Hepatocyte (in vitro differentiated cells): Measurements from ENCODE around the gene PHGDH. TPM values are rescaled to one million over a fixed set of nuclear protein-coding genes. Genes with fewer than 3 reads are reported as not detected.

Experiments
- DNase-seq: peaks from one replicate; pipeline ENCODE4 v3.0.0-alpha.2; 2016; ENCODE audit warnings: low spot score
- H2AFZ ChIP-seq: fragments of 200-600 bp; sonication (generic); 2 replicates; pipeline ENCODE4 v1.6.0; 2016; ENCODE audit warnings: antibody characterized with exemption, mild to moderate bottlenecking
- H3K27ac ChIP-seq: fragments of 200-600 bp; sonication (generic); 2 replicates; pipeline ENCODE4 v1.5.1; 2016; ENCODE audit warnings: mild to moderate bottlenecking
- H3K27me3 ChIP-seq: fragments of 200-600 bp; sonication (generic); 2 replicates; pipeline ENCODE4 v1.6.1; 2016
- H3K36me3 ChIP-seq: fragments of 200-600 bp; sonication (generic); replicated peaks from 2 replicates; pipeline ENCODE4 v1.5.1; 2016; ENCODE audit warnings: low read depth; ENCODE audit not compliant: insufficient read depth
- H3K4me1 ChIP-seq: fragments of 200-600 bp; sonication (generic); 2 replicates; pipeline ENCODE4 v1.5.1; 2016; ENCODE audit warnings: mild to moderate bottlenecking, moderate library complexity; ENCODE audit not compliant: insufficient read depth
- H3K4me2 ChIP-seq: fragments of 200-600 bp; sonication (generic); 2 replicates; pipeline ENCODE4 v1.6.0; 2016
- H3K4me3 ChIP-seq: fragments of 200-600 bp; sonication (generic); 2 replicates; pipeline ENCODE4 v1.5.1; 2016; ENCODE audit warnings: mild to moderate bottlenecking
- H3K79me2 ChIP-seq: fragments of 200-600 bp; sonication (generic); 2 replicates; pipeline ENCODE4 v1.6.0; 2017; ENCODE audit warnings: mild to moderate bottlenecking
- H3K9me2 ChIP-seq: fragments of 200-600 bp; sonication (generic); replicated peaks from 2 replicates; pipeline ENCODE4 v1.6.0; 2017; ENCODE audit warnings: mild to moderate bottlenecking; ENCODE audit not compliant: insufficient read depth
- H3K9me3 ChIP-seq: fragments of 200-600 bp; sonication (generic); 2 replicates; pipeline ENCODE4 v1.5.1; 2016; ENCODE audit warnings: low read depth, mild to moderate bottlenecking
- H4K20me1 ChIP-seq: fragments of 200-600 bp; sonication (generic); 2 replicates; pipeline ENCODE4 v1.6.0; 2016; ENCODE audit warnings: mild to moderate bottlenecking; ENCODE audit not compliant: insufficient read depth, poor library complexity, severe bottlenecking
- EZH2 ChIP-seq: fragments of 200-600 bp; sonication (generic); IDR thresholded peaks from 2 replicates; pipeline ENCODE4 v1.6.1; 2016; ENCODE audit warnings: antibody characterized with exemption, mild to moderate bottlenecking, borderline replicate concordance
- EZH2phosphoT487 ChIP-seq: fragments of 200-600 bp; sonication (generic); IDR thresholded peaks from one replicate; pipeline ENCODE4 v1.6.1; 2018; ENCODE audit warnings: antibody characterized with exemption, mild to moderate bottlenecking, low read depth, moderate library complexity; ENCODE audit not compliant: unreplicated experiment, severe bottlenecking
- WGBS: methylation state at CpG from one replicate; pipeline ENCODE4 v1.1.6; 2016; ENCODE audit warnings: low lambda C conversion rate; ENCODE audit errors: missing lambda C conversion rate; 5-methylcytosine and 5-hydroxymethylcytosine counted together
- polyA plus RNA-seq: library from polyadenylated mRNA; unstranded; fragments of >200 nt; fragmentation: Nextera tagmentation; extraction: Ambion mirVana; gene quantifications from 2 replicates; pipeline ENCODE4 v1.2.1, GENCODE V29; 2016
- total RNA-seq: library from RNA; depleted of rRNA; stranded (reverse); fragments of >200 nt; gene quantifications from 2 replicates; pipeline ENCODE4 v1.2.3, GENCODE V29; 2014
- TF ChIP-seq, protein P1 (sequence below): fragments of 200-600 bp; sonication (generic); IDR thresholded peaks from 2 replicates; pipeline ENCODE4 v1.5.1; 2016; ENCODE audit warnings: antibody characterized with exemption, mild to moderate bottlenecking; ENCODE audit not compliant: poor library complexity

Gene PHGDH
- total and polyA plus RNA-seq, 2 experiments from 2014 or later: 138 to 167 TPM

- DNase-seq: no peak
- Histone ChIP-seq H2AFZ (no peak overlapping the region), H3K36me3 (no peaks in the 10 kb centered on the region), H3K4me2 (no peak overlapping the region), H3K27me3 (no peaks in the 10 kb centered on the region), H3K9me2 (no peaks in the 10 kb centered on the region), H3K4me1 (no peaks in the 10 kb centered on the region), H3K9me3 (no peaks in the 10 kb centered on the region), H3K79me2 (no peaks in the 10 kb centered on the region), H3K4me3 (no peak overlapping the region), H3K27ac (no peak overlapping the region), H4K20me1 (no peaks in the 10 kb centered on the region)
- 84% methylated on average over 2 of the region's 2 CpGs for WGBS
- TF ChIP-seq EZH2phosphoT487: no peak
- TF ChIP-seq, protein P1, sequence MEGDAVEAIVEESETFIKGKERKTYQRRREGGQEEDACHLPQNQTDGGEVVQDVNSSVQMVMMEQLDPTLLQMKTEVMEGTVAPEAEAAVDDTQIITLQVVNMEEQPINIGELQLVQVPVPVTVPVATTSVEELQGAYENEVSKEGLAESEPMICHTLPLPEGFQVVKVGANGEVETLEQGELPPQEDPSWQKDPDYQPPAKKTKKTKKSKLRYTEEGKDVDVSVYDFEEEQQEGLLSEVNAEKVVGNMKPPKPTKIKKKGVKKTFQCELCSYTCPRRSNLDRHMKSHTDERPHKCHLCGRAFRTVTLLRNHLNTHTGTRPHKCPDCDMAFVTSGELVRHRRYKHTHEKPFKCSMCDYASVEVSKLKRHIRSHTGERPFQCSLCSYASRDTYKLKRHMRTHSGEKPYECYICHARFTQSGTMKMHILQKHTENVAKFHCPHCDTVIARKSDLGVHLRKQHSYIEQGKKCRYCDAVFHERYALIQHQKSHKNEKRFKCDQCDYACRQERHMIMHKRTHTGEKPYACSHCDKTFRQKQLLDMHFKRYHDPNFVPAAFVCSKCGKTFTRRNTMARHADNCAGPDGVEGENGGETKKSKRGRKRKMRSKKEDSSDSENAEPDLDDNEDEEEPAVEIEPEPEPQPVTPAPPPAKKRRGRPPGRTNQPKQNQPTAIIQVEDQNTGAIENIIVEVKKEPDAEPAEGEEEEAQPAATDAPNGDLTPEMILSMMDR: no peak
- no peak for TF ChIP-seq EZH2
Observed at GRCh38 chr1:119700326-119700725, 11.4 kb upstream of the PHGDH start.

DNA sequence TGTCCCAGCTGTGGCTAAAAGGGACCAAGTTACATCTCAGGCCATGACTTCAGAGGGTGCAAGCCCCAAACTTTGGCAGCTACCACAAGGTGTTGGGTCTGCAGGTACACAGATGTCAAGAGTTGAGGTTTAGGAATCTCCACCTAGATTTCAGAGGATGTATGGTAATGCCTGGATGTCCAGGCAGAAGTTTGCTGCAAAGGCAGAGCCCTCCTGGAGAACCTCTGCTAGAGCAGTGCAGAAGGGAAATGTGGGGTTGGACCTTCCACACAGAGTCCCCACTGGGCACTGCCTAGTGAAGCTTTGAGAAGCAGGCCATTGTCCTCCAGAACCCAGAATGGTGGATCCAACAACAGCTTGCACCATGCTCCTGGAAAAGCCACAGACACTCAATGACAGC is 10.1 kb upstream of the PHGDH start:
- Histone ChIP-seq H3K4me2 (no peak overlapping the region), H3K4me3 (no peak overlapping the region), H3K27ac (no peak overlapping the region), H2AFZ (no peak overlapping the region), H3K36me3 (no peaks in the 10 kb centered on the region), H3K4me1 (no peaks in the 10 kb centered on the region), H3K27me3 (no peaks in the 10 kb centered on the region), H3K9me3 (no peaks in the 10 kb centered on the region), H3K9me2 (no peaks in the 10 kb centered on the region), H4K20me1 (no peaks in the 10 kb centered on the region), H3K79me2 (no peaks in the 10 kb centered on the region)
- no peak for TF ChIP-seq EZH2phosphoT487
- TF ChIP-seq, protein P1: no peak
- no peak for TF ChIP-seq EZH2
- no peak for DNase-seq

GRCh38 chr1:119702384-119702783 is 9.3 kb upstream of the PHGDH start:
- no peaks in the 10 kb centered on the region for H4K20me1 ChIP-seq
- no peak overlapping the region for H3K4me2 ChIP-seq
- TF ChIP-seq, protein P1: no peak
- TF ChIP-seq EZH2 (no peak), EZH2phosphoT487 (no peak)
- 96% methylated on average over 2 of the region's 2 CpGs for WGBS
- no peaks in the 10 kb centered on the region for H3K27me3 ChIP-seq
- H3K4me3 ChIP-seq: no peak overlapping the region
- no peak overlapping the region for H3K27ac ChIP-seq
- no peaks in the 10 kb centered on the region for H3K4me1 ChIP-seq
- H3K9me3 ChIP-seq: no peaks in the 10 kb centered on the region
- no peaks in the 10 kb centered on the region for H3K36me3 ChIP-seq
- H3K79me2 ChIP-seq: no peaks in the 10 kb centered on the region
- no peak for DNase-seq
- no peak overlapping the region for H2AFZ ChIP-seq
- no peaks in the 10 kb centered on the region for H3K9me2 ChIP-seq
